Testis (tissue), 3 donors: ENCODE measurements around the gene PCIF1. TPM values are rescaled to one million over a fixed set of nuclear protein-coding genes. Genes with fewer than 3 reads are reported as not detected.

Experiments
- DNase-seq: peaks from one replicate; pipeline ENCODE4 v3.0.0-alpha.2; 2019
- H3K27ac ChIP-seq, 2 donors: fragments of 200-600 bp; sonication (generic); one replicate each; pipeline ENCODE4 v1.5.1; 2019
- H3K27me3 ChIP-seq: fragments of 200-600 bp; sonication (generic); one replicate; pipeline ENCODE4 v1.5.1; 2019
- H3K36me3 ChIP-seq: fragments of 200-600 bp; sonication (generic); one replicate; pipeline ENCODE4 v1.5.1; 2017; ENCODE audit warnings: low read depth; ENCODE audit errors: missing control alignments
- H3K4me1 ChIP-seq: fragments of 200-600 bp; sonication (generic); one replicate; pipeline ENCODE4 v1.5.1; 2019
- H3K4me3 ChIP-seq, 2 donors: fragments of 200-600 bp; sonication (generic); one replicate each; pipeline ENCODE4 v1.5.1; 2017 to 2019
- H3K9me3 ChIP-seq: fragments of 200-600 bp; sonication (generic); one replicate; pipeline ENCODE4 v1.5.1; 2017
- POLR2A ChIP-seq: fragments of 450-650 bp; IDR thresholded peaks from one replicate; pipeline ENCODE4 v1.6.1; 2017; ENCODE audit warnings: antibody characterized with exemption, mild to moderate bottlenecking, moderate library complexity
- WGBS, 2 donors: methylation state at CpG; one replicate each; pipeline ENCODE4 v1.1.5; 2018; 5-methylcytosine and 5-hydroxymethylcytosine counted together
- intact Hi-C: fragments of 100-400 bp; cut with DNase I; formaldehyde crosslinking; loops from one replicate; pipeline ENCODE4 v1.15.1; 2023; ENCODE audit warnings: low total_unique reads
- polyA plus RNA-seq: library from polyadenylated mRNA; stranded (reverse); fragments of 350-450 nt; fragmentation: Illumina TruSeq; extraction: RNeasy Lipid Tissue Mini Kit (QIAGEN cat#74804); gene quantifications from one replicate; pipeline ENCODE4 v1.2.3, GENCODE V29; 2014; ENCODE audit warnings: low read depth, low replicate concordance; ENCODE audit not compliant: insufficient read depth
- total RNA-seq, 2 donors: library from RNA; depleted of rRNA; stranded (reverse); fragments of >200 nt; gene quantifications; one replicate each; pipeline ENCODE4 v1.2.3, GENCODE V29; 2016
- TF ChIP-seq, protein P1 (sequence below), 3 experiments: fragments of 450-650 bp in 2 of 3; fragments of 200-600 bp in 1 of 3; sonication (generic) in 1 of 3; IDR thresholded peaks; one replicate each; pipeline ENCODE4 v1.5.1; 2016 to 2019; ENCODE audit warnings: antibody characterized with exemption in 3 of 3, mild to moderate bottlenecking in 2 of 3, moderate library complexity in 1 of 3

The PCIF1 gene
- total and polyA plus RNA-seq, 3 donors from 2014 or later = 39.3 to 48.7 (median 39.4) TPM

DNA sequence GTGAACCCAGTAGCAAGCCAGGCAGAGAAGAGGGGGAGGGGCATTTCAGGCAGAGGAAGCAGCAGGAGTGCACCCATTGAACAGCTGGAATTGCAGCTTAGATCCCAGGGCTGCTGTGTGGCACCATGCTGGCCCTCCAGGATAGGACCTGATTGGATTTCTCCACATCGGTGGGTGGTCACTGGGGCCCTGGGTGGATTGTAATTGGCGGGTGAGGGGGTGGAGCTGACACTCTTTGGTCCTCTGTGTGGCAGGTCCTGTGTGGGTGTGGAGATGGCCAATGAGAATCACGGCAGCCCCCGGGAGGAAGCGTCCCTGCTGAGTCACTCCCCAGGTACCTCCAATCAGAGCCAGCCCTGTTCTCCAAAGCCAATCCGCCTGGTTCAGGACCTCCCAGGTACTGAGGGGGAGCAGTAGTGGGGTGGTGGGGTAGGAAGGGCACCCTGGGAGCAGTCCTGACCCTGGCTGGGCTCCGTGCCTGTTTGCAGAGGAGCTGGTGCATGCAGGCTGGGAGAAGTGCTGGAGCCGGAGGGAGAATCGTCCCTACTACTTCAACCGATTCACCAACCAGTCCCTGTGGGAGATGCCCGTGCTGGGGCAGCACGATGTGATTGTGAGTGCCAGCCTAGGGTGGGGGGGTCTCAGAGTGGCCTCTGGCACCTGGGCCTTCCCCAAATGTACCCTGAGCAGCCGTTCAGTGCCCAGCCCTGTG, 4.4 kb downstream of the PCIF1 start:
- DNase-seq = no peak
- no peak for TF ChIP-seq POLR2A
- TF ChIP-seq, protein P1, sequence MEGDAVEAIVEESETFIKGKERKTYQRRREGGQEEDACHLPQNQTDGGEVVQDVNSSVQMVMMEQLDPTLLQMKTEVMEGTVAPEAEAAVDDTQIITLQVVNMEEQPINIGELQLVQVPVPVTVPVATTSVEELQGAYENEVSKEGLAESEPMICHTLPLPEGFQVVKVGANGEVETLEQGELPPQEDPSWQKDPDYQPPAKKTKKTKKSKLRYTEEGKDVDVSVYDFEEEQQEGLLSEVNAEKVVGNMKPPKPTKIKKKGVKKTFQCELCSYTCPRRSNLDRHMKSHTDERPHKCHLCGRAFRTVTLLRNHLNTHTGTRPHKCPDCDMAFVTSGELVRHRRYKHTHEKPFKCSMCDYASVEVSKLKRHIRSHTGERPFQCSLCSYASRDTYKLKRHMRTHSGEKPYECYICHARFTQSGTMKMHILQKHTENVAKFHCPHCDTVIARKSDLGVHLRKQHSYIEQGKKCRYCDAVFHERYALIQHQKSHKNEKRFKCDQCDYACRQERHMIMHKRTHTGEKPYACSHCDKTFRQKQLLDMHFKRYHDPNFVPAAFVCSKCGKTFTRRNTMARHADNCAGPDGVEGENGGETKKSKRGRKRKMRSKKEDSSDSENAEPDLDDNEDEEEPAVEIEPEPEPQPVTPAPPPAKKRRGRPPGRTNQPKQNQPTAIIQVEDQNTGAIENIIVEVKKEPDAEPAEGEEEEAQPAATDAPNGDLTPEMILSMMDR (IDR thresholded peaks at IDR 0.05) = no peak
- 88 to 94% methylated on average over 6 to 13 of the region's 13 CpGs for WGBS, 2 donors
- H3K4me1 ChIP-seq = peaks cover 4% of the 10 kb centered on the region
- H3K27me3 ChIP-seq = no peaks in the 10 kb centered on the region
- intact Hi-C loops = no loop called here
- H3K9me3 ChIP-seq = no peaks in the 10 kb centered on the region
- H3K36me3 ChIP-seq = no peaks in the 10 kb centered on the region
- H3K4me3 ChIP-seq = no peak overlapping the region
- H3K27ac ChIP-seq = no peak overlapping the region

DNA sequence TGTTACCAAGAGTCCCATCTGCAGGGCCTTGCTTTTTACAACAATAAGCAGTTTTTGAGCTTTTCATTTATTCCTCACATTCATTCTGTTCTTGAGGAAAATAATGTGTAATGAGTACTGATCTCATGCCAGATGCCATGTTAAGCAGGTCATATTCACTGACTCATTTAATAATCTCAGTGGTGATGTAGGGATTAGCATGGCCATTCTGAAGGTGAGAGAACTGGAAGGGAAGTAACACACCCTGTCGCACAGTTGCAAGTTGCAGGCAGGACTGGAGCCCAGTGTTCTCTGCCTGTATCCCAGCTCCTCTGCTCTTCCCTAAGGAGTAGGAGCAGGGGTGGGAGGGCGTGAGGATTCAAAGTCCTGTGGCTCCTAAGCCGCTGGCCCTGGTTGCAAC, 5.6 kb downstream of the PCIF1 start:
- TF ChIP-seq POLR2A = no peak
- TF ChIP-seq, protein P1 (IDR thresholded peaks at IDR 0.05) = no peak
- peaks cover 4% of the 10 kb centered on the region for H3K4me1 ChIP-seq
- H3K36me3 ChIP-seq = no peaks in the 10 kb centered on the region
- DNase-seq = no peak
- H3K9me3 ChIP-seq = no peaks in the 10 kb centered on the region
- no peak overlapping the region for H3K27ac ChIP-seq
- 84 to 97% methylated on average over 3 of the region's 3 CpGs for WGBS, 2 donors
- H3K27me3 ChIP-seq = no peaks in the 10 kb centered on the region
- intact Hi-C loops = no loop called here
- H3K4me3 ChIP-seq = no peak overlapping the region

DNA sequence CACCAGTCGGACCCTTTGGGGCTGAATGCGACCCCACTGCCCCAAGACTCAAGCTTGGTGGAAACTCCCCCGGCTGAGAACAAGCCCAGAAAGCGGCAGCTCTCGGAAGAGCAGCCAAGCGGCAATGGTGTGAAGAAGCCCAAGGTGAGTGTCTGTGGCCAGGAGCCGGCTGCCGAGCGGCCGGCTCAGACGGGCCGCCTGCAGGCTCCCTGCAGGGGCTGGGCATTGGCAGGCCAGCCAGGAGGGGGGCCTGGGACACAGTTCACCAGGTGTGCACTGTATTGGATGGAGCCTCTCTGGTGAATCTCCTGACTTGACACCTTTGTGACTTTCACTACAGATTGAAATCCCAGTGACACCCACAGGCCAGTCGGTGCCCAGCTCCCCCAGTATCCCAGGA, 6.0 kb downstream of the PCIF1 start:
- Histone ChIP-seq H3K4me1 (peaks cover 7% of the 10 kb centered on the region), H3K27ac (no peak overlapping the region), H3K4me3 (no peak overlapping the region), H3K36me3 (no peaks in the 10 kb centered on the region), H3K9me3 (no peaks in the 10 kb centered on the region), H3K27me3 (no peaks in the 10 kb centered on the region)
- TF ChIP-seq, protein P1 (IDR thresholded peaks at IDR 0.05) = no peak
- no peak for TF ChIP-seq POLR2A
- intact Hi-C loops = no loop called here
- DNase-seq = no peak
- 78 to 83% methylated on average over 1 to 8 of the region's 13 CpGs for WGBS, 2 donors

GRCh38 chr20:45943613-45944012, 9.1 kb downstream of the PCIF1 start:
- no peaks in the 10 kb centered on the region for H3K9me3 ChIP-seq
- no peaks in the 10 kb centered on the region for H3K36me3 ChIP-seq
- TF ChIP-seq POLR2A = no peak
- TF ChIP-seq, protein P1 (IDR thresholded peaks at IDR 0.05) = no peak
- no peak overlapping the region for H3K27ac ChIP-seq
- 89 to 93% methylated on average over 4 to 6 of the region's 6 CpGs for WGBS, 2 donors
- H3K27me3 ChIP-seq = no peaks in the 10 kb centered on the region
- H3K4me1 ChIP-seq = peaks cover 18% of the 10 kb centered on the region
- intact Hi-C loops = no loop called here
- H3K4me3 ChIP-seq = no peak overlapping the region
- DNase-seq = no peak
